ENCODE data around the gene DNAJC21. TPM values are rescaled to one million over a fixed set of nuclear protein-coding genes. Genes with fewer than 3 reads are reported as not detected.

The DNAJC21 gene
- total RNA-seq, 1 donor from 2014 or later, result 30.5 TPM

DNA sequence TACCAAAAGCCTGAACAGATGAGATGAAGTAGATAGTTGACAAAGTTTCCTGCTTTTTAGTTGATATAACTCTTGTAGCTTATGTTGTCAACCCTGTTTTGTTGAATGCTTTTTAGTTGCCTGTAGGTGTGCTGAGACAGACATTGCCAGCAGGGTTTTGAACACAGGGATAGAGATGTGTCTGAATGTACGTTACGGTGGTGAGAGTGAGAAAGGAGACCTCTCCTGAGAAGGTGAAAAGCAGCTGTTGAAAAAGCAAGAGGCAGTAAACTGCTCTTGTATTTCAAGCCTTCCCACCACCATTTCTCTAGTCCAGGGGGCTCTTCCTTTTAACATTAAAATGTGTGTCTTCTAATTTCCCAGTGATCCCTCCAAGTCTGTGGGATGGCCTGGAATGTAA, 14.7 kb downstream of the DNAJC21 start:
- no peak overlapping the region for H3K27ac ChIP-seq
- H3K9me3 ChIP-seq, result no peaks in the 10 kb centered on the region
- TF ChIP-seq, protein P1, sequence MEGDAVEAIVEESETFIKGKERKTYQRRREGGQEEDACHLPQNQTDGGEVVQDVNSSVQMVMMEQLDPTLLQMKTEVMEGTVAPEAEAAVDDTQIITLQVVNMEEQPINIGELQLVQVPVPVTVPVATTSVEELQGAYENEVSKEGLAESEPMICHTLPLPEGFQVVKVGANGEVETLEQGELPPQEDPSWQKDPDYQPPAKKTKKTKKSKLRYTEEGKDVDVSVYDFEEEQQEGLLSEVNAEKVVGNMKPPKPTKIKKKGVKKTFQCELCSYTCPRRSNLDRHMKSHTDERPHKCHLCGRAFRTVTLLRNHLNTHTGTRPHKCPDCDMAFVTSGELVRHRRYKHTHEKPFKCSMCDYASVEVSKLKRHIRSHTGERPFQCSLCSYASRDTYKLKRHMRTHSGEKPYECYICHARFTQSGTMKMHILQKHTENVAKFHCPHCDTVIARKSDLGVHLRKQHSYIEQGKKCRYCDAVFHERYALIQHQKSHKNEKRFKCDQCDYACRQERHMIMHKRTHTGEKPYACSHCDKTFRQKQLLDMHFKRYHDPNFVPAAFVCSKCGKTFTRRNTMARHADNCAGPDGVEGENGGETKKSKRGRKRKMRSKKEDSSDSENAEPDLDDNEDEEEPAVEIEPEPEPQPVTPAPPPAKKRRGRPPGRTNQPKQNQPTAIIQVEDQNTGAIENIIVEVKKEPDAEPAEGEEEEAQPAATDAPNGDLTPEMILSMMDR (IDR thresholded peaks at IDR 0.05), result no peak
- H3K4me3 ChIP-seq, result no peak overlapping the region
- H3K36me3 ChIP-seq, result peaks cover 70 to 72% of the 10 kb centered on the region in 2 donors
- DNase-seq (ENCODE audit: low spot score in 2 of 2), result no peak
- no peaks in the 10 kb centered on the region for H3K4me1 ChIP-seq
- no peaks in the 10 kb centered on the region for H3K27me3 ChIP-seq
- intact Hi-C loops (cut with DNase I), result no loop called here

- Histone ChIP-seq H3K27me3 (no peaks in the 10 kb centered on the region), H3K4me1 (no peaks in the 10 kb centered on the region), H3K9me3 (no peaks in the 10 kb centered on the region), H3K27ac (no peak overlapping the region), H3K36me3 (peaks cover 70 to 74% of the 10 kb centered on the region in 2 donors), H3K4me3 (no peak overlapping the region)
- TF ChIP-seq, protein P1 (IDR thresholded peaks at IDR 0.05), result no peak
- intact Hi-C loops (cut with DNase I), result no loop called here
- no peak for DNase-seq (ENCODE audit: low spot score in 2 of 2)
Observed at GRCh38 chr5:34944460-34945047, 15.2 kb downstream of the DNAJC21 start.

DNA sequence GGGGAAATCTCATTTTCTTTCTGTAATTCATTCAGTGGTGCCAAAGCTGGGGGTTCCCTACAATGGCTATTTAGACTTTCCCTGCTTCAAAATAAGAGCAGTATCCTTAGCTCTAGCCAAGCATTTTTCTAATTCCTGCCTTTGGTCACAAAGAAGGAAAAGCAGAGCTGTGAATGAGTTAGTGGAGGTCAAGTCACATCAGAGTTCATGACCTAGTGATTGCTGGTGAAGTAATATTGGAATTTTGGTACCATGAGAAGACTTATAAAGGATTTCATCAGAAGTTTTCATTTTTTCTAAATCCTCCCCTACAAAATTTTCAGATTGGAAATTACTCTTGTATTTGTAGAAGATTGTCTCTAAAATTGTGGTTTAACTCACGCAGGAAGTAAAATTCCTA, 28.0 kb downstream of the DNAJC21 start:
- Histone ChIP-seq H3K36me3 (peaks cover 20 to 42% of the 10 kb centered on the region in 2 donors), H3K27me3 (no peaks in the 10 kb centered on the region), H3K4me1 (no peaks in the 10 kb centered on the region), H3K9me3 (no peaks in the 10 kb centered on the region), H3K27ac (no peak overlapping the region), H3K4me3 (no peak overlapping the region)
- intact Hi-C loops (cut with DNase I), result no loop called here
- TF ChIP-seq, protein P1 (IDR thresholded peaks at IDR 0.05), result no peak
- DNase-seq (ENCODE audit: low spot score in 2 of 2), result no peak

DNA sequence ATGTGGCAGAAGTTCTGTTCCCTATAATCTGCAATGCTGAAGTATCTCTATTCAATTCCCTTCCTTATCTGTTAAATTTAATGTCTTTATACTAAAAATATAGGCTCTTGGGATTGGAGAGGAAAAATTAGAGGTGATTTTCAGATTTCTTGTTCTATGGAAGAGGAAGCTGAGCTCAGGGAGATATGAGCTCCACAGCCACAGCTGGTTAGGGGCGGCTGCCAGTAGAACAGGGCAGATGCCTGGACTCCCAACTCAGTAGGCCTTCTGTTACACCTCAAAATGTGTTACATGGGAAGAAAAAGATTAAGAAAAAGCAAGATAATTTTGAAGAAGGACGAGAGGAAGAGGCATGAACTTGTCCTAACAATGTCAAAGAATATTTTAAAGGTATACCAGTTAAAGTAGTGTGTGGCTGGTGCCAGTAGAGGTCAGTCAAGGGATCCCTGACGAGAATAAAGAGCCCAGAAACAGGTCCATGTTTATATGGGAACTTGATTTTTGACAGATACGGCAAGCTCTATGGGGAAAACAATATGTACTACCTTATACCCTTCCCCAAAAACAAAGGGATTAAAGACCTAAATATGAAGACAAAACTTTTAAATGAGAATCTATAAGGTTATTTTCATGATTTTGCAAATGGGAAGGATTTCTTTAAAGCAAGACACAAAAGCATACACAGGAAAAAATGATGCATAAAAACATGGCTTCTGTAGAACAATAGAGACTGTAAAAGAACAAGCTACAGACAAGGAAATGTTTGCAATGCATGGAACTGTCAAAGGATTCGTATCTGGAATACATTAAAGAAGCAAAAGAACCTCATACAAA, 28.7 kb downstream of the DNAJC21 start:
- intact Hi-C loops (cut with DNase I), result no loop called here
- DNase-seq (ENCODE audit: low spot score in 2 of 2), result no peak
- no peaks in the 10 kb centered on the region for H3K9me3 ChIP-seq
- no peak overlapping the region for H3K4me3 ChIP-seq
- H3K27ac ChIP-seq, result no peak overlapping the region
- H3K4me1 ChIP-seq, result no peaks in the 10 kb centered on the region
- no peaks in the 10 kb centered on the region for H3K27me3 ChIP-seq
- H3K36me3 ChIP-seq, result peaks cover 14 to 35% of the 10 kb centered on the region in 2 donors
- TF ChIP-seq, protein P1 (IDR thresholded peaks at IDR 0.05), result peak in 2 of 3 experiments; percentile 33 to 41

DNA sequence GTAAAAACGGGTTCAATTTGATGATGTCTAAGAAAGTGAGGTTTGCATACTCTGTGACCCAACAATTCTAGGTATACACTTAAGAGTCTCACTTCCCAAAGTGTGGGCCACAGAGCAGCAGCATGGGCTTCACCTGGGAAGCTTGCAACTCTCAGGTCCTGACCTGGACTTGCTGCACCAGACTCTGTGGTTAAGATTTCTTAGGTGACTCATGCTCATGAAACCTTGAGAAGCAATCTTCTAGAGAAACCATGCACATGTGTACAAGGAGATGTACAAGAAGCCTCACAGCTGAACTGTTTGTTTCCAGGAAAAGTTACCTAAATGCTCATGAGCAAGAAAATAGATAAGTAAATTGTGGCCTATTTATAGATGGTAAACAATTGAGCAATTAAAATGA, 30.0 kb downstream of the DNAJC21 start:
- no peak overlapping the region for H3K27ac ChIP-seq
- H3K4me1 ChIP-seq, result no peaks in the 10 kb centered on the region
- peaks cover 3 to 24% of the 10 kb centered on the region in 2 donors for H3K36me3 ChIP-seq
- intact Hi-C loops (cut with DNase I), result no loop called here
- no peak for DNase-seq (ENCODE audit: low spot score in 2 of 2)
- no peaks in the 10 kb centered on the region for H3K27me3 ChIP-seq
- no peaks in the 10 kb centered on the region for H3K9me3 ChIP-seq
- H3K4me3 ChIP-seq, result no peak overlapping the region
- TF ChIP-seq, protein P1 (IDR thresholded peaks at IDR 0.05), result no peak

Measured in ascending aorta (tissue), 2 donors.